ENCODE measurements around the gene CREG2. TPM values are rescaled to one million over a fixed set of nuclear protein-coding genes. Genes with fewer than 3 reads are reported as not detected.
A peak's percentile ranks its signal among the peaks of the same experiment; 100 is the strongest.
"Not testable (repeated sequence)": the region's sequence is repeated elsewhere in the genome, so short reads cannot be mapped to it uniquely, and the experiment has no call there.

The CREG2 gene
- total RNA-seq, 2 experiments from 2014 or later = not detected

DNA sequence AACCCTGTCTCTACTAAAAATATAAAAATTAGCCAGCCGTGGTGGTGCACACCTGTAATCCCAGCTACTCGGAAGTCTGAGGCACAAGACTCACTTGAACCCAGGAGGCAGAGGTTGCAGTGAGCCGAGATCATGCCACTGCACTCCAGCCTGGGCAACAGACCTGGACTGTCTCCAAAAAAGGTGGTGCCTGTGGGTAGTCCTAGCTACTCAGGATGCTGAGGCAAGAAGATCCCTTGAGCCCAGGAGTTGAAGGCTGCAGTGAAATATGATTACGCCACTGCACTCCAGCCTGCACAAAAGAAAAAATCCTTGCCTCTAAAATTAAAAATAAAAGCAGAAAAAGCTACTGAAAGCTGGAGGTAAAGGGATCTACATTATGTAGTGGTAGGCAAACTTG, 34.7 kb downstream of the CREG2 start:
- H3K9me3 Mint-ChIP-seq; H3K4me1 Mint-ChIP-seq (ENCODE audit: low read depth); H3K36me3 Mint-ChIP-seq (ENCODE audit: low read depth); H3K4me3 Mint-ChIP-seq; H3K27ac Mint-ChIP-seq; DNase-seq; intact Hi-C loops (cut with micrococcal nuclease); H3K27me3 Mint-ChIP-seq (ENCODE audit: low read depth): not testable (repeated sequence)
- CTCF ChIA-PET = interaction anchor here (1.9 kb wide), 1 partner anchor 10 kb away, joined by 9 read pairs; no protein-coding TSS in a partner anchor

DNA sequence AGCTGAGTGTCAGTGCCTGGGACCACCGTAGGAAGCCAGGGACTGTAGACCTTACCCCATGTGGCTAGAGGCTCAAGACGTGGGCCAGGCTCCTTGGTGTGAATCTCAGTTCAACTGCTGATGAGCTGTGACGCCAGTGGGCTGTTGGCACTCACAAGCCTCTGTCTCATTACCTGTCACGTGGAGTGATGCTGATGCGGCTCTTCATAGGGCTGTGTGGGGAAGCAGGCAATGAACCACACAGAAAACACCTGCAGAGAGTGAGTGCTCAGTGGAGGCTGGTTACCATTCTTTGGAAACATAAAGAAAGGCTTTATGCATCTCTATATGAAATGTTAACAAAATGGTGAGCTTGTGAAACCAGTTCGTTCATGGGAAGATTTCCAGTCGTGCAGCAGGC, 36.1 kb downstream of the CREG2 start:
- H3K27ac Mint-ChIP-seq = no peak overlapping the region
- no peak for DNase-seq
- intact Hi-C loops (cut with micrococcal nuclease) = no loop called here

DNA sequence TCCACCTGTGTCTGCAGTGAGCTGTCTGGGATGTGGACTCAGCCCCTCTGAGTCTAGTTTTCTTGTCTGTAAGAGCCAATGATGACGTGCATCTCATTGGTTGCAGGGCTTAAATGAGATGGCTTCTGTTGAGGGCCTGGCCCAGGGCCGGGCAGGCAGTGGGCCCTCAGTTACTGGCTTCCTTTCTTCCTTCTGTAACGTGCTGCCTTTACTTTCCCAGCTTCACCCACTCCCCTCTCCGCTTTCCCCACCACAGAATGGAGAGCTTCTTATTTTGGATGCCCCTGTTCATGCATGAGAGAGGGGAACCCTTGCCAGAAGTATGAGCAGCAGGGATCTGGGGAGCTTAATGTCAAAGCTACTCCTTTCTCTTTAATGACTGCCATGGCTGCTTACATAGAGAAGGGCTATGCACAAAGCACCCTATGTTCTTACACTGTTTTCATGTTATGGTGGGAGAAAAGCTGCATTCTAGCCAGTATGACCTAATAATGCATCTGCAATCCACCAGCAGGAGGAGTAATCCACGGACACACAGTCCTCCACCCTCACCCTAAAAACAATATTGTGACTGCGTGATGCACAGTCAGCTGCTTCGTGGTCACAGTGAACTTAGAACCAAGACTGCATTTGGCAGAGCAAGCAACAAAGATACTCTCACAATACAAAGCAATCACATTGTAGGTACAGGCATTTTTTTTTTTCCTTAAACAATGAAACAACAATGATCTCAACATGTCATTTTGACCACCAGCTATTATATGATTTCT, 37.2 kb downstream of the CREG2 start:
- CTCF ChIA-PET = interaction anchor here (0.7 to 2.0 kb wide), 10 partner anchors 8 to 953 kb away, joined by 3 to 7 read pairs (median 3); no protein-coding TSS in a partner anchor
- H3K27ac Mint-ChIP-seq = no peak overlapping the region
- H3K4me1 Mint-ChIP-seq (ENCODE audit: low read depth) = peaks cover 4% of the 10 kb centered on the region
- no peaks in the 10 kb centered on the region for H3K27me3 Mint-ChIP-seq (ENCODE audit: low read depth)
- H3K36me3 Mint-ChIP-seq (ENCODE audit: low read depth) = no peaks in the 10 kb centered on the region
- DNase-seq = no peak
- intact Hi-C loops (cut with micrococcal nuclease) = no loop called here
- no peak overlapping the region for H3K4me3 Mint-ChIP-seq
- H3K9me3 Mint-ChIP-seq = no peaks in the 10 kb centered on the region

More for the DNA sequence above, 36.1 kb downstream of the CREG2 start:
- Mint-ChIP-seq H3K27me3 (ENCODE audit: low read depth) (no peaks in the 10 kb centered on the region), H3K9me3 (no peaks in the 10 kb centered on the region), H3K36me3 (ENCODE audit: low read depth) (no peaks in the 10 kb centered on the region), H3K4me1 (ENCODE audit: low read depth) (peaks cover 4% of the 10 kb centered on the region), H3K4me3 (no peak overlapping the region)
- CTCF ChIA-PET = interaction anchor here (0.5 to 1.2 kb wide), 3 partner anchors 9 to 507 kb away, joined by 3 to 5 read pairs (median 3); no protein-coding TSS in a partner anchor

DNA sequence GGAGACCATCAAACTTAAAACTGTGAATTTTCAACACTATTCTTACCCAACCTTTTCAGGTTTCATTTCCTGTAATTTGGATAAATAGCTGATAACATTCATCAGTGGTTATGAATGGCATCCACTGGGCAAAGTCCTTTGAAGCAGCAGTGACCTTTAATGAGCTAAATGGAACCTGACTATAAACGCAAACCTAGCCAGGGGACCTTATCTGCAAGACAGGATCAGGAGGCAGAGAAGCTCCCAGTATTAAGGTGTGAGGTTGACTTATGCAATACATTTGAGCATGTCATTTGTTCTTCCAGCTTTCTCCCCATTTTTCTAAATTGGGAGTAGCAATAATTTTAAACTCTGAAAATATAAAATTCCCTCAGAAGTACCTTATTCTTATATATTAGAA, 38.4 kb downstream of the CREG2 start:
- CTCF ChIA-PET = interaction anchor here (0.8 to 2.0 kb wide), 6 partner anchors 8 to 168 kb away, joined by 3 to 7 read pairs (median 3); no protein-coding TSS in a partner anchor
- DNase-seq = no peak
- Mint-ChIP-seq H3K27me3 (ENCODE audit: low read depth) (no peaks in the 10 kb centered on the region), H3K27ac (no peak overlapping the region), H3K36me3 (ENCODE audit: low read depth) (no peaks in the 10 kb centered on the region), H3K9me3 (no peaks in the 10 kb centered on the region), H3K4me1 (ENCODE audit: low read depth) (peaks cover 4% of the 10 kb centered on the region), H3K4me3 (no peak overlapping the region)
- intact Hi-C loops (cut with micrococcal nuclease) = no loop called here

DNA sequence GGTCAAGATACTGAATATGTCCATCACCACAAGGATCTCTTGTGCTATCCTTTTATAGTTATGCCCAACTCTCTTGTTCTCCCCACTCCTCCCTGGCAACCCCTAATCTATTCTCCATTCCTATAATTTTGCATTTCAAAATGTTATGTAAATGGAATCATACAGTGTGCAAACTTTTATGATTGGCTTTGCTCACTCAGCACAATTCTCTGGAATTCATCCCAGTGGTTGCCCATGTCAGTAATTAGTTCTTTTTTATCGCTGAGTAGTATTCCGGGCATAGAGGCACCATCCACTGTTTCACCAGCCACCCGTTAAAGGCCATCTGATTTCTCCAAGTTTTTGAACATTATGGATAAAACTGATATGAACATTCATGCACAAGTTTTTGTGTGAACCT, 40.4 kb downstream of the CREG2 start:
- no peaks in the 10 kb centered on the region for H3K36me3 Mint-ChIP-seq (ENCODE audit: low read depth)
- H3K4me3 Mint-ChIP-seq = no peak overlapping the region
- no peak for DNase-seq
- H3K9me3 Mint-ChIP-seq = no peaks in the 10 kb centered on the region
- no peaks in the 10 kb centered on the region for H3K27me3 Mint-ChIP-seq (ENCODE audit: low read depth)
- intact Hi-C loops (cut with micrococcal nuclease) = no loop called here
- CTCF ChIA-PET = interaction anchor here (1.0 to 2.0 kb wide), 2 partner anchors 16 to 40 kb away, joined by 3 to 7 read pairs; partner anchors contain the start of gene CREG2
- H3K27ac Mint-ChIP-seq = no peak overlapping the region
- peaks cover 8% of the 10 kb centered on the region for H3K4me1 Mint-ChIP-seq (ENCODE audit: low read depth)

DNA sequence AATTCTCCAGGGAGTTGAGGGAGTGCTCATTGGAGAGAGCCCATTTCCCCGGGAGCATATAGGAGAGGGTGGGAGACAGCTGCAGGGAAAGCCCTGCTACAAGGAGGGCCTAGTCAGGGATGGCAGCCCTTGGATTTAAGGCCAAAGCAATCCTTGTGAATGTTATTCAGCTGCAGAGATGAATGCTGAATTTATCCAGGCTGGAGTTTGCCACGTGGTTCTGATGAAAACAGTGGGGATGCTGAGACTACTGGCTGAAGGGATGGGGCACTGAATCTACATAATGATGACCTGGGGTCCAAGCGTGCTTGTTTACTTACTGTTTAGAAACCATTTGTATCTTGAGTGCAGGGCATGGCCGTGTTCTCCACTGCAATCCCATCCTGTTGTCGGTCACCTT, 43.2 kb downstream of the CREG2 start:
- Mint-ChIP-seq H3K4me3 (no peak overlapping the region), H3K9me3 (no peaks in the 10 kb centered on the region), H3K27me3 (ENCODE audit: low read depth) (no peaks in the 10 kb centered on the region), H3K27ac (no peak overlapping the region), H3K36me3 (ENCODE audit: low read depth) (no peaks in the 10 kb centered on the region), H3K4me1 (ENCODE audit: low read depth) (peaks cover 19% of the 10 kb centered on the region)
- no peak for DNase-seq
- intact Hi-C loops (cut with micrococcal nuclease) = no loop called here
- CTCF ChIA-PET = interaction anchor here (2.5 kb wide), 1 partner anchor 18 kb away, joined by 15 read pairs; no protein-coding TSS in a partner anchor

DNA sequence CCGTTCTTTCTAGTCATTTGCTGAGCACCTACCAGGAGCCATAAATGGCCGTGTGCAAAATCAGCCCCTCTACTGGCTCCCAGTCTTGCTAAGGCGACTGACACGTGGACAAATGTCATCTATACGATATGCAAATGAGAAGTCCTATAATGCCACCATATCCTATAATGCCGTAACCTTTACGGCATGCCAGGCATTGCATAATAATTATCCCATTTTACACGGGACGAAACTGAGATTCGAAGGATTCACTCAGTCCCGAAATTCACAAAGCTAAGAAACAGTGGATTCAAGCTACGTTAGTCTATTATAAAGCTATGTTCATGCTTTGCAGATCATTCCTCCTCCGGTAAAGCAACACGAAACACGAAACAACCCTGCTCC, 44.7 kb downstream of the CREG2 start:
- Mint-ChIP-seq H3K36me3 (ENCODE audit: low read depth) (no peaks in the 10 kb centered on the region), H3K27ac (no peak overlapping the region), H3K27me3 (ENCODE audit: low read depth) (no peaks in the 10 kb centered on the region), H3K4me1 (ENCODE audit: low read depth) (peaks cover 19% of the 10 kb centered on the region), H3K9me3 (no peaks in the 10 kb centered on the region), H3K4me3 (no peak overlapping the region)
- CTCF ChIA-PET = interaction anchor here (0.5 to 3.0 kb wide), 36 partner anchors 9 to 1336 kb away, joined by 3 to 23 read pairs (median 4); partner anchors contain the start of genes CREG2 and RFX8
- intact Hi-C loops (cut with micrococcal nuclease) = loop anchor here (1.0 kb wide), 2 partner anchors 45 to 73 kb away; partner anchors contain the start of gene CREG2
- DNase-seq = no peak

DNA sequence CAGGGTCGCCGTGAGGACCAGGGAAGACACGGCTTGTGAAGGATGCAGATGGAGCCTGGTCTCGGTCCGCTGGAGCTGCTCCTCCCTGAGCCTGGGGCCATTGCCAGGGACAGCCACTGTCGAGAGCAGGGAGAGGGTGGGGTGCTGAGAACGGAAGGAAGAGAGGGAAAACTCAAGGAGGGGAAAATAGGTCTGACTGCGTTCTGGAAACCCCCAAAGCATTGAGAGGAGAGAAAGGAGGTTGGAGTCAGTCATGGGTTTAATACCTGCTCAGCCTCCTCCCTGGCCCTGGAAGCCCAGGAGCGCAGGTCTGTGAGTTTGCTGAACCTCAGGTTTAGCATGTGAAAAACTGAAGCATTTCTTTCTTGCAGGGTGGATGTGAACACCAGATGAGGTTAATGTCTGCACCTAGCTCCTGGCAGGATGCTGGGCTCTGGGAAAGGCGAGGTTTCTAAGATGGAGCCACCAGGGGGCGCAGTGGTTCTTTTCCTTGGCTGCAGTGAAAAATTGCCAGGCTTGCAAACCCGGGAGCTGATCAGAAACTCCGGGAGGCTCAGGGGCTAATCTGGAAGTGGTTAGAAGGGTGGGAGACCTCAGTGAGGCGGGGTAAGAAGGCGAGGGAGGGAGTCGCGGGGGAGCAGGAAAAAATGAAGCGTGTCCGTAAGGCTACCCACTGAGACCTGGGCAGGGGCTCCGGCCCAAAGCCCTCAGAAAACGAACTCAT, 45.2 kb downstream of the CREG2 start:
- Mint-ChIP-seq H3K9me3 (no peaks in the 10 kb centered on the region), H3K36me3 (ENCODE audit: low read depth) (no peaks in the 10 kb centered on the region), H3K27me3 (ENCODE audit: low read depth) (no peaks in the 10 kb centered on the region), H3K27ac (no peak overlapping the region), H3K4me1 (ENCODE audit: low read depth) (peaks cover 19% of the 10 kb centered on the region), H3K4me3 (no peak overlapping the region)
- DNase-seq = peak; percentile 84
- intact Hi-C loops (cut with micrococcal nuclease) = loop anchor here (1.0 kb wide), 2 partner anchors 45 to 73 kb away; partner anchors contain the start of gene CREG2
- CTCF ChIA-PET = interaction anchor here (0.5 to 3.0 kb wide), 42 partner anchors 8 to 1336 kb away, joined by 3 to 23 read pairs (median 3); partner anchors contain the start of genes CREG2, RFX8 and RNF149

DNA sequence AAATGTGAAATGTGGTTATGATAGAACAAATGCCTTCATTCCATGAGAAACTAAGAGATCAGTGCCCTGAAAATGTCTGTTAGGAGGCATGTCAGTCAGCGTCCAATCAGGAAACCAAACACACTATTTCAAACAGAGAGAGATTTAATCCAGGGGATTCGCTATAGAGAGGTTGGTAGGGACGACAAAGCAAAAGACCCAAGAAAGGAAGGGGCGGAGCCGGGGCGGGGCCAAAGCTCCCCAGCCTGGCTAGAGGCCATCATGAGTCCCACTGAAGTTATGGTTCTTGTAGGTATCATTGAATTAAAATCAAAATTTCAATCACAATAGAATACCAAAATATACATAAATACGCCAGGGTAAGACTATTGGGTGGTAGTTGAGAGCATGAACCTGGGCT, 45.9 kb downstream of the CREG2 start:
- intact Hi-C loops (cut with micrococcal nuclease) = no loop called here
- peaks cover 19% of the 10 kb centered on the region for H3K4me1 Mint-ChIP-seq (ENCODE audit: low read depth)
- peak; percentile 47 for DNase-seq
- H3K9me3 Mint-ChIP-seq = no peaks in the 10 kb centered on the region
- H3K27me3 Mint-ChIP-seq (ENCODE audit: low read depth) = no peaks in the 10 kb centered on the region
- no peak overlapping the region for H3K4me3 Mint-ChIP-seq
- CTCF ChIA-PET = interaction anchor here (0.5 to 3.0 kb wide), 32 partner anchors 8 to 1065 kb away, joined by 3 to 23 read pairs (median 4); partner anchors contain the start of genes CREG2, RFX8 and RNF149
- no peak overlapping the region for H3K27ac Mint-ChIP-seq
- no peaks in the 10 kb centered on the region for H3K36me3 Mint-ChIP-seq (ENCODE audit: low read depth)

DNA sequence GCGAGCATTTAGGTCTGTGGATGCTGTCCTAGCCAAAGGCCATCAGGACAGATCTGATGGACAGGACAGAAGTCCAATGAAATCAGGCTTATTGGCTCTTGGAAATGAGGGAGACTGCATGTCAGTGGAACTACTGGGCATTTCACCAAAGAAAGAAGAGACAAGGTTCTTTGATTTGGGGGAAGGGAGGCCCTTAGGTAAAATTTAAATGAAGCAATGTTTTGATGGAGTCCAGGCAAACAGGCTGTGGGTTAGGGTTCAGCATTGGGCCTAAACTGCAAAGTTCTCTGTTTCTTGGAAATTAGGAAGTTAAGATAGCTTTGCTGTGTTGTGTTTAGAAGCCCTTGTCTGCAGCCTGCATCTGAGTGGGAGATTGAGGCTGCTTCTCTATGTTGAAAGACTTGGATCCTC, 47.2 kb downstream of the CREG2 start:
- Mint-ChIP-seq H3K4me1 (ENCODE audit: low read depth) (peaks cover 19% of the 10 kb centered on the region), H3K27ac (no peak overlapping the region), H3K9me3 (no peaks in the 10 kb centered on the region), H3K4me3 (no peak overlapping the region), H3K36me3 (ENCODE audit: low read depth) (no peaks in the 10 kb centered on the region), H3K27me3 (ENCODE audit: low read depth) (no peaks in the 10 kb centered on the region)
- CTCF ChIA-PET = interaction anchor here (0.6 to 3.0 kb wide), 4 partner anchors 9 to 286 kb away, joined by 3 to 22 read pairs (median 5); no protein-coding TSS in a partner anchor
- no peak for DNase-seq
- intact Hi-C loops (cut with micrococcal nuclease) = no loop called here

DNA sequence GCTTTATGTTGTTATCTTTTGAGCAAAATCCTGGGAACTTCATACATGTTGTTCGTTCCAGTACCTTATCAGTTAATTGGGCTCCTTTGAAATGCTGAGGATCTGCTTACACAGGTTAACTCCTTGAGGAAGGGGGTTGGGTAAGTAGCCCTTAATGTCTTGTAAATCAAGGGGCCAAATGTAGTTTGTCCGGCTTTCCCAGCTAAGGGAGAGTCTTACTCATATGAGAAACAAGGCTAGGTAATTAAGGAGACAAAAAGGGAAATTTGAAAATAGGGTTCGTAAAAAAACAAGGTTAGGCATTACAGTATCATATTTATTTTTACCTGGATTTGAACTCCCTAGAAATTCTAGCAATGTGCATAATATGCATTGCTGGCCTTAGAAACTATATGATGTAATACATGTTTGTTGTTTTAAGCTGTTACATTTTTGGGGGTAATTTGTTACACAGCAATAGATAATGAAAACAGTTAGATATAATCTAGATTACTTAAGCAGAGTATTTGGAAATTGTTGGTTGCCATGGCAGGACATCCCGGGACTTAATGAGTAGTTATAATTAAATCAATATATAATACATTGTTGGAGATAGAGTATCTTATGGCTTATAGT, 47.9 kb downstream of the CREG2 start:
- no peaks in the 10 kb centered on the region for H3K36me3 Mint-ChIP-seq (ENCODE audit: low read depth)
- intact Hi-C loops (cut with micrococcal nuclease) = no loop called here
- H3K27me3 Mint-ChIP-seq (ENCODE audit: low read depth) = no peaks in the 10 kb centered on the region
- CTCF ChIA-PET = no interaction called here
- H3K9me3 Mint-ChIP-seq = no peaks in the 10 kb centered on the region
- H3K4me1 Mint-ChIP-seq (ENCODE audit: low read depth) = peaks cover 19% of the 10 kb centered on the region
- H3K4me3 Mint-ChIP-seq = no peak overlapping the region
- no peak for DNase-seq
- no peak overlapping the region for H3K27ac Mint-ChIP-seq

DNA sequence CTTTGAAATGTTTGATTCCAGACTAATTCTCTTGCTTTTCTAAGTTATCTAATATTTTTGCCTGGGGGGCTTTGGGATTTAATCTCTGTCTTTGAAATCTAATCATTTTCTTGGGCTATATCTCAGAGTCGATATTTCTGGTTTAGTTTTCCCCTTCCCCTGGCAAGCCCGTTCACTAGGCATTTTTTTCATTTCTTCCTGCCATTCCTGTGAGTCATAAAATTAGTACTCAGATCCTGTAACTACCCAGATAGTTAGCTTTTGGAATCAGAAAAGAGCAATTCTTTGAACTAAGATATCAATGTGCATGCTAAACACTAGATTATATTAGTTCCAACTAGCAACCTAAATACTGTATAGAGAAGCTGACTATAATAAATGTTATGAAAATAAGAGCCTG, 49.4 kb downstream of the CREG2 start:
- CTCF ChIA-PET = no interaction called here
- intact Hi-C loops (cut with micrococcal nuclease) = no loop called here
- no peak overlapping the region for H3K27ac Mint-ChIP-seq
- no peaks in the 10 kb centered on the region for H3K36me3 Mint-ChIP-seq (ENCODE audit: low read depth)
- no peaks in the 10 kb centered on the region for H3K9me3 Mint-ChIP-seq
- peaks cover 34% of the 10 kb centered on the region for H3K4me1 Mint-ChIP-seq (ENCODE audit: low read depth)
- no peak overlapping the region for H3K4me3 Mint-ChIP-seq
- no peak for DNase-seq
- no peaks in the 10 kb centered on the region for H3K27me3 Mint-ChIP-seq (ENCODE audit: low read depth)

Data from activated naive CD4-positive, alpha-beta T cell treated with anti-CD3 and anti-CD28 coated beads for 36 hours (primary cell).